Urinary bladder (tissue), 4 donors: ENCODE measurements around the gene ZNF26. TPM values are rescaled to one million over a fixed set of nuclear protein-coding genes. Genes with fewer than 3 reads are reported as not detected.
"Not testable (repeated sequence)": the region's sequence is repeated elsewhere in the genome, so short reads cannot be mapped to it uniquely, and the experiment has no call there.

Source experiments
- DNase-seq: peaks from one replicate; pipeline ENCODE4 v3.0.0-alpha.2; 2015; ENCODE audit errors: extremely low spot score
- H3K27ac ChIP-seq: one replicate; pipeline ENCODE4 v1.5.1; 2013; ENCODE audit warnings: low read depth, mild to moderate bottlenecking, moderate library complexity
- H3K36me3 ChIP-seq: one replicate; pipeline ENCODE4 v1.6.1; 2013; ENCODE audit warnings: mild to moderate bottlenecking, moderate library complexity; ENCODE audit not compliant: insufficient read depth
- H3K4me1 ChIP-seq: one replicate; pipeline ENCODE4 v1.6.1; 2013; ENCODE audit warnings: mild to moderate bottlenecking, moderate library complexity; ENCODE audit not compliant: insufficient read depth
- H3K4me3 ChIP-seq: one replicate; pipeline ENCODE4 v1.5.1; 2013; ENCODE audit warnings: low read depth, low read length
- WGBS: extraction: QIAGEN DNeasy Blood & Tissue Kit; methylation state at CpG from one replicate; pipeline ENCODE4 v1.1.7; 2013; 5-methylcytosine and 5-hydroxymethylcytosine counted together
- polyA plus RNA-seq: library from polyadenylated mRNA; stranded (reverse); fragments of 200-250 nt; gene quantifications from one replicate; pipeline ENCODE4 v1.2.3, GENCODE V29; 2013
- total RNA-seq: library from RNA; depleted of rRNA; stranded (reverse); fragments of >200 nt; gene quantifications from one replicate; pipeline ENCODE4 v1.2.3, GENCODE V29; 2014
- donor health status: healthy with polysubstance abuse.
- donor health status: healthy.

Gene ZNF26
- total and polyA plus RNA-seq, 2 donors, result 9.2 to 20.0 TPM

DNA sequence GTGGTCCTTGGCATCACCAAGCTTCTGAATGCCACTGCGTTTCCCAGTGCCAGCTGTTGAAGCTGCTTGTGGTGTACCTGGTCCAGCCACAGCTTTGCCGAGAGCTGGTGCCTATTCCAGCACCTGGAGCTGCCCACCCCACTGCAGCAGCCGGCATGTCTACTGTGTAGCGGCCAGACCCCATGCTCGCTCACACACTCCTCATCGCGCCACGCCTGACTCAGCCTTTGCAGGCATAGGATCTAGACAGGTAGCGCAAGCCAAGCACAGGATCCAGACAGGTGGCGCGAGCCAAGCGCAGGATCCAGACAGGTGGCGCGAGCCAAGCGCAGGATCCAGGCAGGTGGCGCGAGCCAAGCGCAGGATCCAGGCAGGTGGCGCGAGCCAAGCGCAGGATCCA, 18.4 kb upstream of the ZNF26 start:
- Histone ChIP-seq H3K27ac (no peak overlapping the region), H3K4me3 (no peak overlapping the region), H3K4me1 (no peaks in the 10 kb centered on the region), H3K36me3 (no peaks in the 10 kb centered on the region)
- DNase-seq, result no peak
- WGBS, result 93% methylated on average over 21 of the region's 21 CpGs

DNA sequence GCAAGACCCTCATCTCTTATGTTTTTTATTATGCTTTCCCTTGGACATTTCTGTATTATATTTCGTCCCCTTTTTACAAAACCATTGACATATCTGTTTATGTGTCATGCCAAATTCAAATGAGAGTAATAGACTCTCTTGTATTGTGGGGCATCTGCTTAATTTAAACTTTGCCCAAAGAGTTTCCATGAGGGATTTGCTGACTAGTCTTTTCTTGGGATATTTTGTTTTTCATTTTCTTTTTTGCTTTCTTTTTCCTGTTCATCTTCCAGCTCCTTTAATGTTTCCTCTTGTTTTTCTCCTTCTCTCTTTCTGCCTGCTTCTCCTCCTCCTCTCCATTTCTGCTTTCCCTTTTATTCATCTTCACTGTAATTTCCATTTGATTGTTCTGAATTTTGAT, 13.8 kb upstream of the ZNF26 start:
- H3K36me3 ChIP-seq, result no peaks in the 10 kb centered on the region
- no peak for DNase-seq
- H3K27ac ChIP-seq, result no peak overlapping the region
- no peak overlapping the region for H3K4me3 ChIP-seq
- 78% methylated on average over 1 of the region's 1 CpG for WGBS
- H3K4me1 ChIP-seq, result no peaks in the 10 kb centered on the region

DNA sequence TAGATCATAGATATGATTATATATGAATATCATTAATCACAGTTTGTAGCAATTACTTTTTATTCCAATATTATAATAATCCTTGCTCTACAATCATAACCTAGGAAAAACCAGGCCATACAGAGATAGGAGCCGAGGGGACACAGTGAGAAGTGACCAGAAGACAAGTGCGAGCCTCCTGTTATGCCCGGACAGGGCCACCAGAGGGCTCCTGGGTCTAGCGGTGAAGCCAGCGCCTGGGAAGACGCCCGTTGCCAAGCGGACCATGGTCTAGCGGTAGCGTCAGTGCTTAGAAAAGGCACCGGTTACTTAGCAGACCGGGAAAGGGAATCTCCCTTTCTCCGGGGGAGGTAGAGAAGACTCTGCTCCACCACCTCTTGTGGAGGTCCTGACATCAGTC, 9.3 kb upstream of the ZNF26 start:
- not testable (repeated sequence) for H3K4me1 ChIP-seq, H3K36me3 ChIP-seq, H3K4me3 ChIP-seq, DNase-seq, H3K27ac ChIP-seq
- WGBS, result 39% methylated on average over 13 of the region's 13 CpGs

DNA sequence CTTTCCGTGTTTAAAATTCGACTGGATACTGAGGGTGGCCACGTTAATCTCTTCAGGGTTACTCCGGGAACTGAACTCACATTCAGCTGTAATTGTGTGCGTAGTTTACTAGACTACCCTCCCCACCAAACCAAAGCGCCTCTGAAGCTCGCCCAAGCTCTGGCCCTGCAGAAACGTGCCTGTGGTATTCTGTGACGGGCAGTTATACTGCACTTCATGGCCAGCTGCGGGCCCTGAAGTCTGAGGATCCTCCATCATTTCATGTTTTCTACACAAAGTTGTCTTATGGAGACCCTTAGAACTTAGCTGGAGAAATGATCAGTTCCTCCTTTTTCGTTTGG, 688 bp downstream of the ZNF26 start:
- Histone ChIP-seq H3K27ac (no peak overlapping the region), H3K4me1 (no peaks in the 10 kb centered on the region), H3K36me3 (no peaks in the 10 kb centered on the region), H3K4me3 (peak overlapping the region; percentile 86)
- DNase-seq, result no peak
- WGBS, result 3% methylated on average over 11 of the region's 11 CpGs

DNA sequence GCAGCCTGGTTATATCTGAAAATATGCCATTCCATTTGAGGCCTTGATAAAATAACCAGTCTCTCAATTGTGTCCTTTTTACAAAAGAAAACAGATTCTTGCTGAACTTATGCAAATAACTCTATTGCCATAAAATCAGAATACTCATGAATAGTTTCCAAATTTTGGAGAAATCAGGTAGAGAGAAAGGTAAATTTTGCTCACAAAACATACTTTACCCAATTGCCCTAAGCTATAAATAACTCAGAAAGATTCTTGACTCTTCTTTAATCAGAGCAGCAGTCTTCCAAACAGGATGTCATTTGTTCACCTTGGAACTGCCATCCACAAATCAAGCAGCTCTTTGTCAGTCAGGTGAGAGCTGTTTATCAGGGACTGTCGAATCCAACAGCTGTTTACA, 12.6 kb downstream of the ZNF26 start:
- peaks cover 2% of the 10 kb centered on the region for H3K36me3 ChIP-seq
- 48% methylated on average over 1 of the region's 1 CpG for WGBS
- no peaks in the 10 kb centered on the region for H3K4me1 ChIP-seq
- no peak overlapping the region for H3K27ac ChIP-seq
- H3K4me3 ChIP-seq, result no peak overlapping the region
- no peak for DNase-seq

DNA sequence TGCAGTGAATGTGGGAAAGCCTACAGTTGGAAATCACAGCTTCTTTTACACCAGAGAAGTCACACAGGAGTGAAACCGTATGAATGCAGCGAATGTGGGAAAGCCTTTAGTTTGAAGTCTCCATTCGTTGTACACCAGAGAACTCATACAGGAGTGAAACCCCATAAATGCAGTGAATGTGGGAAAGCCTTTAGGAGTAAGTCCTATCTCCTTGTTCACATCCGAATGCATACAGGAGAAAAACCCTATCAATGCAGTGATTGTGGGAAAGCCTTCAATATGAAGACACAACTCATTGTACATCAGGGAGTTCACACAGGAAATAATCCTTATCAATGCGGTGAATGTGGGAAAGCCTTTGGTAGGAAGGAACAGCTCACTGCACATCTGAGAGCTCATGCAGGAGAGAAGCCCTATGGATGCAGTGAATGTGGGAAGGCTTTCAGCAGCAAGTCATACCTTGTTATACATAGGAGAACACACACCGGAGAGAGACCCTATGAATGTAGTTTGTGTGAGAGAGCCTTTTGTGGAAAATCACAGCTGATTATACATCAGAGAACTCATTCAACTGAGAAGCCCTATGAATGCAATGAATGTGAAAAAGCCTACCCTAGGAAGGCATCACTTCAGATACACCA, 24.6 kb downstream of the ZNF26 start:
- no peak overlapping the region for H3K4me3 ChIP-seq
- no peak for DNase-seq
- no peak overlapping the region for H3K27ac ChIP-seq
- H3K36me3 ChIP-seq, result peaks cover 31% of the 10 kb centered on the region
- 98% methylated on average over 6 of the region's 6 CpGs for WGBS
- H3K4me1 ChIP-seq, result no peaks in the 10 kb centered on the region

DNA sequence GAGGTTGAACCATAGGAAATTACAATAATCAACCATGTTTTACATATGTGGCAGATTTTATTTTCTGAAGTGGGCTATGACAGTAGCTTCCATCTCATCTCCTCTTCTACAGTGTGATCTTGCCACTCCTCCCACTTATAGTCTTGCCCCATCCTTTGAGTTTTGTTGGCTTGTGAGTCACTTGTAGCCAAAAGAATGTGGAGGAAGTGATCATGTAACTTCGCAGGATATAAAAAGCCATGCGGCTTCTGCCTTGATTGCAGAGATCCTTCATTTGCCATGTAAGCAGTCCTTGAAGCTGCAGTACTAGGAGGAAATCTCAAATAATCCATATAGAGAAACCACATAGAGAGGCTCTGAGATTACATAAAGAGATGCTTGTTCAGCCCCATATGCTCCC, 37.4 kb downstream of the ZNF26 start:
- Histone ChIP-seq H3K27ac (no peak overlapping the region), H3K4me3 (no peak overlapping the region), H3K36me3 (no peaks in the 10 kb centered on the region), H3K4me1 (no peaks in the 10 kb centered on the region)
- DNase-seq, result no peak
- WGBS, result 89% methylated on average over 2 of the region's 2 CpGs

DNA sequence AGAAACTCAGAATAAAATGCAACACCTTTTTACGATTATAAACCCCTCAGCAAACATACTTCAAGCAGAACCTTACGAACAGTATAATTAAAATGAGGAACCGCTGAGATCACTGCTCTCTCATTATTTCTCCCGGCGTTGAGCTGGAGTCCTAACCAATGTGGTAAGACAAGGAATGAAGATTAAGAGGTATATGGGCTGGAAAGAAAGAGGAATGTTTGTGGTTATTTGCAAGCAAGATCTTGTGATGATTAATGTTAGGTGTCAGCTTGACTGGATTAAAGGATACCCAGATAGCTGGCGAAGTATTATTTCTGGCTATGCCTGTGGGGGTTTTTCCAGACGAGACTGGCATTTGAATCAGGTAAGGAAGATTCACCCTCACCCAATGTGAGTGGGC, 40.8 kb downstream of the ZNF26 start:
- 94% methylated on average over 7 of the region's 7 CpGs for WGBS

DNA sequence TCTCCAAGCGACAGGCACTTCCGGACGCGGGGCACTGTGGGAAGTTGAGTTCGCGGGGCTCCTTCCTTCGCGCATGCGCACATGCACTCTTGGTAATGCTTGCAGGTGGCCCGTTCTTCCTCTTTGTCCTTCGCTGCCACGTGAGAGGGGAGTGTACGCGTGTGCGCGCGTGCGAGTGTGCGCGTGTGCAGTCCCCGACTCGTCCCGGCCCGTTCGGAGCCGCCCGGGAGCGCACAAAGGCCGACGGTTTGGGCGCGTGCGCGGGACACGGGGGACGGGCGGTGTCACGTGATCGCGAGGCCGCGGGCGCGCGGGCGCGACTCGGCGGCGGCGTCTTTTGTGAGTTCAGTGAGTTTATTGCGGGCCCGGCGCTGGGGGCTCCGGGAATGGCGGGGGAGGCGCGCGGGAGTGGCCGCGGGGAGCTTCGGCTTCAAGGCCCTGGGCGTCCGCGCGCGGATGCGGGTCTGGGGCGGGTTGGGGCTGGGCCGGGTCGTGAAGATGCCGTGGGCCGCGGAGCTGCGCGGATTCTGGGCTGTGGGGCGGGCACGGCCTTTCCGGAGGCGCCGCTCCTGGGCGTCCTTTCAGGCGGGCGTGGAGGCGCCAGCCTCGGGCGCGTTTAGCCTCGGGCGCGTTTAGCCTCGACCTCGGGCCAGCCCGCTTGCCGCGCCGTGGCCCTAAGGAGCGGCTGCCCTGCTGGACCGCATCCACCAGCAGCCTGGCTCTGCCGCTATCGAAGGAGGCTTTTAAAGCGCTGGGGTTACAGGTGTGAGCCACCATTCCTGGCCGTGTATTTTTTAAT, 51.2 kb downstream of the ZNF26 start, which contains the start of gene ZNF84:
TSS of gene ZNF84 (plus strand) at position 303 of the 799 bp plus-strand sequence. CDS start 3,959 bp downstream, outside the sequence.
- H3K4me3 ChIP-seq, result peak within 1 kb of the TSS; percentile 85
- peak; percentile 97 for DNase-seq
- H3K36me3 ChIP-seq, result peaks cover 7% of the 10 kb centered on the region
- H3K27ac ChIP-seq, result peak within 1 kb of the TSS; percentile 99
- no peaks in the 10 kb centered on the region for H3K4me1 ChIP-seq
- WGBS, result under 1% methylated on average over 103 of the region's 103 CpGs

More for the DNA sequence above, 40.8 kb downstream of the ZNF26 start:
- DNase-seq, result no peak
- Histone ChIP-seq H3K36me3 (no peaks in the 10 kb centered on the region), H3K4me3 (no peak overlapping the region), H3K4me1 (no peaks in the 10 kb centered on the region), H3K27ac (no peak overlapping the region)

DNA sequence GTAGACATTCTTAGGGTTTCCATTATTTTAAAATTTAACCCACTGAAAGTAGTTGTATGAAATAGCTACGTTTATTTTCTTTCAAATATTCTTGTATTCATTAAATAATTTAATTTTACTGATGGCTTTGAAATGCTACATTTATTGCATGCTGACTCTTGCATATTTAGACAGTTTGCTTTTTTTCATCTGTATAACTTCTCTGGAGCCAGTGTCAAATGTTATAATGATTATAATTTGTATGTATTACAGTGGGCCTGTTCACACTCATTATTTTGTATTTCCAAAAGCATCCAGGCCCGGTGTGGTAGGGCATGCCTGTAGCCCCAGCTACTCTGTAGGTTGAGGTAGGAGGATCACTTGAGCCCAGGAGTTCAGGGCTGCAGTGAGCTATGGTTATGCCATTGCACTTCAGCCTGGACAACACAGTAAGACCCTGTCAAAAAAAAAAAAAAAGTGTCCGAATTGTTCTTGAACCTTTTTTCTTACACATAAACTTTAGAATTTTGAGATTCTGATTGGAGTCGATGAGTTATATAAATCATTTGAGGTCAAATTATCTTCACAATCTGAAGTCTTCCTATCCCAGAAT, 52.0 kb downstream of the ZNF26 start:
- peak overlapping the region; percentile 85 for H3K4me3 ChIP-seq
- peaks cover 7% of the 10 kb centered on the region for H3K36me3 ChIP-seq
- 53% methylated on average over 4 of the region's 4 CpGs for WGBS
- no peaks in the 10 kb centered on the region for H3K4me1 ChIP-seq
- H3K27ac ChIP-seq, result no peak overlapping the region
- no peak for DNase-seq

DNA sequence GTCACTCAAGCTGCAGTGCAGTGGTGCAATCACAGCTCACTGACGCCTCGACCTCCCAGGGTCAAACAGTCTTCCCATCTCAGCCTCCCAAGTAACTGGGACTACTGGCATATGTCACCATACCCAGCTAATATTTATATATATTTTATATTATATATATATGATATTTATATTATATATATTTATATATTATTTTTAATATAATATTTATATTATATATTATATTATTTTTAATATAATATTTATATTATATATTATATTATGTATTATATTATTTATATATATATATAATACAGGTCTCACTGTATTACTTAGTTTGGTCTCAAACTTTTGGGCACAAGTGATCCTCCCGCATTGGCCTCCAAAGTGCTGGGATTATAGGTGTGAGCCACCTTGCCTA, 60.5 kb downstream of the ZNF26 start:
- Histone ChIP-seq H3K36me3 (peaks cover 42% of the 10 kb centered on the region), H3K4me3 (no peak overlapping the region), H3K27ac (no peak overlapping the region), H3K4me1 (no peaks in the 10 kb centered on the region)
- WGBS, result 98% methylated on average over 3 of the region's 3 CpGs
- no peak for DNase-seq

DNA sequence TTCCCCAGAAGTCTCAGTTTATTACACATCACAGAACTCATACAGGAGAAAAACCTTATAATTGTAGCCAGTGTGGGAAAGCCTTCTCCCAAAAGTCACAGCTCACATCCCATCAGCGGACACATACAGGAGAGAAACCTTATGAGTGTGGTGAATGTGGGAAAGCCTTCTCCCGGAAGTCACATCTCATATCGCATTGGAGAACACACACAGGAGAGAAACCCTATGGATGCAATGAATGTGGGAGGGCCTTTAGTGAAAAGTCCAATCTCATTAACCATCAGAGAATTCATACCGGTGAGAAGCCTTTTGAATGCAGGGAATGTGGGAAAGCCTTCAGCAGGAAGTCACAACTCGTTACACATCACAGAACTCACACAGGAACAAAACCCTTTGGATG, 71.3 kb downstream of the ZNF26 start:
- DNase-seq, result no peak
- H3K4me1 ChIP-seq, result no peaks in the 10 kb centered on the region
- WGBS, result over 99% methylated on average over 5 of the region's 5 CpGs
- H3K27ac ChIP-seq, result no peak overlapping the region
- no peak overlapping the region for H3K4me3 ChIP-seq
- H3K36me3 ChIP-seq, result peaks cover 12% of the 10 kb centered on the region

DNA sequence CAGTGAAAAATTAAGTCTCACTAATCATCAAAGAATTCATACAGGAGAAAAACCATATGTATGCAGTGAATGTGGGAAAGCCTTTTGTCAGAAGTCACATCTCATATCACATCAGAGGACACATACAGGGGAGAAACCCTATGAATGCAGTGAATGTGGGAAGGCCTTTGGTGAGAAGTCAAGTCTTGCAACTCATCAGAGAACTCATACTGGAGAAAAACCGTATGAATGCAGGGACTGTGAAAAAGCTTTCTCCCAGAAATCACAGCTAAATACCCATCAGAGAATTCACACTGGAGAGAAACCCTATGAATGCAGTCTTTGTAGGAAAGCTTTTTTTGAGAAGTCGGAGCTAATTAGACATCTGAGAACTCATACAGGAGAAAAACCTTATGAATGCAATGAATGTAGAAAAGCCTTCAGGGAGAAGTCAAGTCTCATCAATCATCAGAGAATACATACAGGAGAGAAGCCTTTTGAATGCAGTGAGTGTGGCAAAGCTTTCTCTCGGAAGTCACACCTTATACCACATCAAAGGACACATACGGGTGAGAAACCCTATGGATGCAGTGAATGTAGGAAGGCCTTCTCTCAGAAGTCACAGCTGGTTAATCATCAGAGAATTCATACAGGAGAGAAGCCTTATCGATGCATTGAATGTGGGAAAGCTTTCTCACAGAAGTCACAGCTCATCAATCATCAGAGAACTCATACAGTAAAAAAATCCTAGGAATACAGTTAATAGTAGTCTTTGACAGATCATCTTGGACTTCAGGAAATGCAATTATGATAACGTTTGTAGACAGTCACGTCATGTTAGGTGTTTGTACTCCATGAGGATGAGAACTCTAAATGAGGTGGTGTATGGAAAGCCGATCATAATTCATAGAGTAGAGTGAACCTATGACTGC, 72.3 kb downstream of the ZNF26 start:
- Histone ChIP-seq H3K4me1 (no peaks in the 10 kb centered on the region), H3K4me3 (no peak overlapping the region), H3K27ac (no peak overlapping the region), H3K36me3 (peaks cover 6% of the 10 kb centered on the region)
- DNase-seq, result no peak
- 98% methylated on average over 8 of the region's 8 CpGs for WGBS
